Measurements from ENCODE around the gene PTPRN2. TPM values are rescaled to one million over a fixed set of nuclear protein-coding genes. Genes with fewer than 3 reads are reported as not detected.
A peak's percentile ranks its signal among the peaks of the same experiment; 100 is the strongest.
"Not testable (repeated sequence)": the region's sequence is repeated elsewhere in the genome, so short reads cannot be mapped to it uniquely, and the experiment has no call there.

PTPRN2 gene
- total and polyA plus RNA-seq, 7 donors = 3.2 to 7.1 (median 5.5) TPM

DNA sequence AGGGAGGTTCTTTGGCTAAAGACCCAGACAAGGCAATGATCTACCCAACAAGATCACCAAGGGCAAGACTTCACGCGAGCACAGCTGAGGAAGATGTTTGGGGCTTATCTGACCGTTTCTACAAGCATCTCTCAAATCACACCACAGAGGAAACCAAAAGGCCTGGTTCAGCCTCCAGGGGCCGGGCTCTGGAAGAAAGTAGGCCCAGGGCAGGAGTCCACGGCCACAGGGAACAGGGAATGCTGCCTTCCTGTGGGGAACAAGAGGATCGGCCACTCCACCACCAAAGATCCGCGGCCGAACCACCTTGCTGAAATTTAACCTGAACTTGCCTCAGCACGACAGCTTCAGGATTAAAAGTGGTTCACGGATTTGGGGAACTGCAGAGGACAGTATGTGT lies 332.5 kb downstream of the PTPRN2 start:
- TF ChIP-seq EP300 (IDR thresholded peaks at IDR 0.05) (no peak), POLR2AphosphoS5 (IDR thresholded peaks at IDR 0.05) (no peak), POLR2A (IDR thresholded peaks at IDR 0.05) (no peak)
- TF ChIP-seq, protein P1, sequence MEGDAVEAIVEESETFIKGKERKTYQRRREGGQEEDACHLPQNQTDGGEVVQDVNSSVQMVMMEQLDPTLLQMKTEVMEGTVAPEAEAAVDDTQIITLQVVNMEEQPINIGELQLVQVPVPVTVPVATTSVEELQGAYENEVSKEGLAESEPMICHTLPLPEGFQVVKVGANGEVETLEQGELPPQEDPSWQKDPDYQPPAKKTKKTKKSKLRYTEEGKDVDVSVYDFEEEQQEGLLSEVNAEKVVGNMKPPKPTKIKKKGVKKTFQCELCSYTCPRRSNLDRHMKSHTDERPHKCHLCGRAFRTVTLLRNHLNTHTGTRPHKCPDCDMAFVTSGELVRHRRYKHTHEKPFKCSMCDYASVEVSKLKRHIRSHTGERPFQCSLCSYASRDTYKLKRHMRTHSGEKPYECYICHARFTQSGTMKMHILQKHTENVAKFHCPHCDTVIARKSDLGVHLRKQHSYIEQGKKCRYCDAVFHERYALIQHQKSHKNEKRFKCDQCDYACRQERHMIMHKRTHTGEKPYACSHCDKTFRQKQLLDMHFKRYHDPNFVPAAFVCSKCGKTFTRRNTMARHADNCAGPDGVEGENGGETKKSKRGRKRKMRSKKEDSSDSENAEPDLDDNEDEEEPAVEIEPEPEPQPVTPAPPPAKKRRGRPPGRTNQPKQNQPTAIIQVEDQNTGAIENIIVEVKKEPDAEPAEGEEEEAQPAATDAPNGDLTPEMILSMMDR (IDR thresholded peaks at IDR 0.05) = no peak
- peak; percentile 42 for DNase-seq
- H3K9me3 ChIP-seq = no peaks in the 10 kb centered on the region
- 90 to 92% methylated on average over 11 of the region's 11 CpGs for WGBS, 2 donors
- H3K27ac ChIP-seq = no peak overlapping the region
- no peaks in the 10 kb centered on the region for H3K36me3 ChIP-seq
- H3K4me1 ChIP-seq = no peaks in the 10 kb centered on the region
- intact Hi-C loops (cut with DNase I) = no loop called here
- no peak overlapping the region for H3K4me3 ChIP-seq
- peaks cover 0 to 6% (median 0%) of the 10 kb centered on the region in 3 donors for H3K27me3 ChIP-seq

DNA sequence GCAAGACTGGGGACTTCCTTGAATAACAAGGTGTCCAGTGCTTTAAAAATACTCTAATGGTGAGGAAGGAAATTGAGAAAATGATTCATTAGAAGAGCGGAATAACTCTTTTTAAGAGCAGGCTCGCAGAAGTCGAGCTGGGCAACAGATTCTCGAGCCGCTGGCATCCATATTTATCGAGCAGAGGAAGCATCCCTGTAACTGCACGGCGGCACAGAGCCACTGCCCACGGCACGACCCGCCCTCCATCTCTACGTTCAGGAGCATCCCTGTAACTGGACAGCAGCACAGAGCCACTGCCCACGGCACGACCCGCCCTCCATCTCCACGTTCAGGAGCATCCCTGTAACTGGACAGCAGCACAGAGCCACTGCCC lies 334.0 kb downstream of the PTPRN2 start:
- DNase-seq; intact Hi-C loops (cut with DNase I): not testable (repeated sequence)
- WGBS, 2 donors = 71% methylated on average over 12 to 16 of the region's 16 CpGs

DNA sequence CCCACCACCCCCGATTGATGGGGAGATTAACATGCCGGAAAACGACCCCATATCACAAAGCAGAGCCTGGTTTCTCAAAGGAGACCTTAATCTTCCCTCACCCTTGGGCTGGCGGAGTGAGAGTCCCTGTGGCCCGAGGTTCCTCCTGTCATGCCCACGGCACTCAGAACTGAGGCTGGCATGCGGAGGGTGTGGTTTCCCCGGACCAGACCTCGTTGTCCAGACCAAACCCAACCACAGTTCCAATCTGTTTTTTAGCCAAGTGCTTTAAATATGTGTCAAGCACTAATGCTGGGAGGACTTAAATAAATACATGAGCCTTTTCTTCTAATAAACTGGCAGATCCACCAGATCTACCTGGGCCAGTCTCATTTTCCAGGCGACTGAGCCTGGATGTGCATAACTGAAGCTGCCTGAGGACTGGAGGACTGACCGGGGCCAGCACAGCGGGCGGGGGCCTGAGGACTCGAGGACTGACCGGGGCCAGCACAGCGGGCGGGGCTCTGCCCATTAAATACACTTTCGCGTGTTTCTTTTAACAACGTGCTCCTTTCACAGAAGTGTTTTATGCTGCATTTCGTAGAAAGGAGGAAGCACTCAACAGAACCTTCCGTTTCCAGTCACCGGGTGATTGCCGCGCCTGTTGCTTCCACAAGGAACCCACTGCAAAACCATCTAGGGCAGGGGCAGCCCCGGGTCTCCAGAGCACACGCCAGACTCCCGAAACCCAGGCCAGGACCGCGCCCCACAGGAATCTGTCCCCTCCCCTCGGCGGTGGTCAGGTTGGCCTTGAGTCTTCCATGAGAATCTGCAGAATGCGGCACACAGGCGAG lies 334.6 kb downstream of the PTPRN2 start:
- intact Hi-C loops (cut with DNase I) = no loop called here
- no peak for TF ChIP-seq POLR2A (IDR thresholded peaks at IDR 0.05)
- TF ChIP-seq POLR2AphosphoS5 (IDR thresholded peaks at IDR 0.05) = no peak
- no peak for TF ChIP-seq EP300 (IDR thresholded peaks at IDR 0.05)
- TF ChIP-seq, protein P1 (IDR thresholded peaks at IDR 0.05) = no peak
- DNase-seq = peak; percentile 55
- H3K9me3 ChIP-seq = no peaks in the 10 kb centered on the region
- no peak overlapping the region for H3K27ac ChIP-seq
- 39 to 85% methylated on average over 34 of the region's 34 CpGs for WGBS, 2 donors
- H3K36me3 ChIP-seq = no peaks in the 10 kb centered on the region
- no peaks in the 10 kb centered on the region for H3K4me1 ChIP-seq
- H3K4me3 ChIP-seq = no peak overlapping the region
- peaks cover 0 to under 1% (median 0%) of the 10 kb centered on the region in 3 donors for H3K27me3 ChIP-seq

More for the DNA sequence above, 334.0 kb downstream of the PTPRN2 start:
- not testable (repeated sequence) for H3K27ac ChIP-seq, H3K9me3 ChIP-seq, H3K27me3 ChIP-seq, H3K36me3 ChIP-seq, H3K4me3 ChIP-seq, H3K4me1 ChIP-seq

DNA sequence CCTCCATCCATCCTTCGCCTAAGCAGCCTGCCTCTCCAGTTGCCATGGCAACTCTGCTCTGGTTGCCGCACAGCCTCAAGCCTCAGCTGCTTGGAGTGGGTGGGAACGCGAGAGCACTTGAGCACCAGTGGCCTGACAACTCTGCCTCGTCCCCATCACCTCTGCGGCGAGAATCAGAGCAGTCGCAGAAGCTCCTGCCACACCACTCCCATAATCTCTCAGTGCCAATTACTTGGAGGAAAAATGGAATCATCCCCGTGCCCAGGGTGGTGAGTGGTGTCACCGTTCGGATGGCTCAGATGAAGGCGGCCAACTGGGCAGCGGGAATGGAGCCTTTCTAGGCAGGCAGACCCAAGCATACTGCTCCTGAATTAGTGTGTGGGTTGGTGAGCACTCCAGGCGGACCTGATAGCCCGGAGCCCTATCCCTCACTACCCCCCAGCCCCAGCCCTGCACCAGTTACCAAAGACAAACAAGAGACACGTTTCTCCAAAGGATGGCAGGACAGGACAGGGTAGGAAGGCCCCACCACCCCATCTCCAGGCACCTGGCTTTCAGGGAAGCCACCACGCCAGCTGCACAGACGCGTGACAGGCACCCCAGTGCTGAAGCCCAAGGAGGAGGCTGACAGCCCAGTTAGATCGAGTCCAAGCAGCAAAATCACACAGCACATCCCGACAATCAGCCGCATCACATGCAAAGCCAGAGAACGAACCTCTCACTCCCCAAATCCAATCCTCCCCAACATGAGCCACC lies 335.4 kb downstream of the PTPRN2 start:
- H3K27ac ChIP-seq = no peak overlapping the region
- no peak overlapping the region for H3K4me3 ChIP-seq
- intact Hi-C loops (cut with DNase I) = no loop called here
- H3K9me3 ChIP-seq = no peaks in the 10 kb centered on the region
- no peaks in the 10 kb centered on the region for H3K4me1 ChIP-seq
- peak; percentile 50 for DNase-seq
- WGBS, 2 donors = 86 to 88% methylated on average over 23 of the region's 23 CpGs
- no peaks in the 10 kb centered on the region for H3K36me3 ChIP-seq
- TF ChIP-seq, protein P1 (IDR thresholded peaks at IDR 0.05) = no peak
- TF ChIP-seq EP300 (IDR thresholded peaks at IDR 0.05) (no peak), POLR2A (IDR thresholded peaks at IDR 0.05) (no peak), POLR2AphosphoS5 (IDR thresholded peaks at IDR 0.05) (no peak)
- H3K27me3 ChIP-seq = no peaks in the 10 kb centered on the region

All from sigmoid colon (tissue), 7 donors.